ENCODE results near the gene CHAF1B. TPM values are rescaled to one million over a fixed set of nuclear protein-coding genes. Genes with fewer than 3 reads are reported as not detected.
A peak's percentile ranks its signal among the peaks of the same experiment; 100 is the strongest.

The CHAF1B gene
- total RNA-seq, 8 experiments from 2014 or later = 0.56 to 14.6 (median 2.2) TPM

GRCh38 chr21:36420571-36421339, 35.6 kb downstream of the CHAF1B start:
- no peaks in the 10 kb centered on the region for H3K4me1 ChIP-seq (replicated peaks in 1 of 2)
- WGBS, 10 experiments = 60 to 100% (median 89%) methylated on average over 1 to 7 of the region's 18 CpGs; no CpG with 5 or more reads in 1 of the 10 experiments
- no peak overlapping the region for H3K27ac ChIP-seq
- in situ Hi-C loops (cut with MboI; ENCODE audit: low pct_unique_long_range_greater_than_20kb in 2 of 9, low sequenced_read_pairs in 9 of 9, unreplicated experiment in 9 of 9) = loop anchor here in 1 of 9 experiments (25.0 kb wide), 1 partner anchor 167 kb away; no protein-coding TSS in a partner anchor
- ATAC-seq (replicated peaks in 6 of 8) = no peak
- H3K4me3 ChIP-seq = no peak overlapping the region

GRCh38 chr21:36422279-36423098, 37.3 kb downstream of the CHAF1B start:
- ATAC-seq (replicated peaks in 6 of 8) = peak in 3 of 8 experiments; percentile 20 to 42 (median 36)
- in situ Hi-C loops (cut with MboI; ENCODE audit: low pct_unique_long_range_greater_than_20kb in 2 of 9, low sequenced_read_pairs in 9 of 9, unreplicated experiment in 9 of 9) = loop anchor here in 1 of 9 experiments (25.0 kb wide), 1 partner anchor 165 kb away; no protein-coding TSS in a partner anchor
- Histone ChIP-seq H3K4me1 (replicated peaks in 1 of 2) (no peaks in the 10 kb centered on the region), H3K4me3 (no peak overlapping the region), H3K27ac (no peak overlapping the region)
- 40 to 100% (median 67%) methylated on average over 1 to 12 of the region's 28 CpGs; no CpG with 5 or more reads in 4 of the 10 experiments for WGBS, 10 experiments

GRCh38 chr21:36423771-36424433, 38.7 kb downstream of the CHAF1B start:
- 40 to 98% (median 95%) methylated on average over 1 to 10 of the region's 12 CpGs; no CpG with 5 or more reads in 3 of the 10 experiments for WGBS, 10 experiments
- no peak for ATAC-seq (replicated peaks in 6 of 8)
- H3K4me1 ChIP-seq (replicated peaks in 1 of 2) = no peaks in the 10 kb centered on the region
- H3K27ac ChIP-seq = no peak overlapping the region
- in situ Hi-C loops (cut with MboI; ENCODE audit: low pct_unique_long_range_greater_than_20kb in 2 of 9, low sequenced_read_pairs in 9 of 9, unreplicated experiment in 9 of 9) = loop anchor here in 1 of 9 experiments (25.0 kb wide), 1 partner anchor 163 kb away; no protein-coding TSS in a partner anchor
- H3K4me3 ChIP-seq = no peak overlapping the region

- in situ Hi-C loops (cut with MboI; ENCODE audit: low pct_unique_long_range_greater_than_20kb in 2 of 9, low sequenced_read_pairs in 9 of 9, unreplicated experiment in 9 of 9) = loop anchor here in 1 of 9 experiments (25.0 kb wide), 1 partner anchor 163 kb away; no protein-coding TSS in a partner anchor
- H3K27ac ChIP-seq = no peak overlapping the region
- no peak for ATAC-seq (replicated peaks in 6 of 8)
- H3K4me1 ChIP-seq (replicated peaks in 1 of 2) = peaks cover 0 to under 1% of the 10 kb centered on the region in 2 donors
- no peak overlapping the region for H3K4me3 ChIP-seq
- 71 to 100% (median 90%) methylated on average over 1 to 4 of the region's 8 CpGs; no CpG with 5 or more reads in 5 of the 10 experiments for WGBS, 10 experiments
Observed at GRCh38 chr21:36424592-36424991, 39.4 kb downstream of the CHAF1B start.

GRCh38 chr21:36425286-36425685, 40.1 kb downstream of the CHAF1B start:
- Histone ChIP-seq H3K4me1 (replicated peaks in 1 of 2) (peaks cover 0 to 8% of the 10 kb centered on the region in 2 donors), H3K4me3 (no peak overlapping the region), H3K27ac (no peak overlapping the region)
- 25 to 83% (median 65%) methylated on average over 1 to 7 of the region's 9 CpGs; no CpG with 5 or more reads in 2 of the 10 experiments for WGBS, 10 experiments
- ATAC-seq (replicated peaks in 6 of 8) = peak in 1 of 8 experiments; percentile 18
- in situ Hi-C loops (cut with MboI; ENCODE audit: low pct_unique_long_range_greater_than_20kb in 2 of 9, low sequenced_read_pairs in 9 of 9, unreplicated experiment in 9 of 9) = no loop called here

- in situ Hi-C loops (cut with MboI; ENCODE audit: low pct_unique_long_range_greater_than_20kb in 2 of 9, low sequenced_read_pairs in 9 of 9, unreplicated experiment in 9 of 9) = no loop called here
- peaks cover 0 to 11% of the 10 kb centered on the region in 2 donors for H3K4me1 ChIP-seq (replicated peaks in 1 of 2)
- no peak overlapping the region for H3K27ac ChIP-seq
- WGBS, 10 experiments = 75 to 100% (median 100%) methylated on average over 1 to 2 of the region's 4 CpGs; no CpG with 5 or more reads in 3 of the 10 experiments
- no peak overlapping the region for H3K4me3 ChIP-seq
- ATAC-seq (replicated peaks in 6 of 8) = no peak
Observed at GRCh38 chr21:36427502-36427901, 42.3 kb downstream of the CHAF1B start.

GRCh38 chr21:36428761-36429432, 43.7 kb downstream of the CHAF1B start:
- no peak for ATAC-seq (replicated peaks in 6 of 8)
- H3K4me1 ChIP-seq (replicated peaks in 1 of 2) = peaks cover 0 to 11% of the 10 kb centered on the region in 2 donors
- H3K27ac ChIP-seq = peak overlapping the region in 1 of 2 donors; percentile 77
- in situ Hi-C loops (cut with MboI; ENCODE audit: low pct_unique_long_range_greater_than_20kb in 2 of 9, low sequenced_read_pairs in 9 of 9, unreplicated experiment in 9 of 9) = no loop called here
- no peak overlapping the region for H3K4me3 ChIP-seq
- WGBS, 10 experiments = 73 to 100% (median 81%) methylated on average over 1 to 6 of the region's 12 CpGs; no CpG with 5 or more reads in 2 of the 10 experiments

GRCh38 chr21:36429947-36430546, 44.9 kb downstream of the CHAF1B start:
- Histone ChIP-seq H3K27ac (peak overlapping the region in 1 of 2 donors; percentile 77), H3K4me1 (replicated peaks in 1 of 2) (peaks cover 0 to 11% of the 10 kb centered on the region in 2 donors)
- 6 to 100% (median 49%) methylated on average over 2 to 13 of the region's 22 CpGs; no CpG with 5 or more reads in 5 of the 10 experiments for WGBS, 10 experiments

GRCh38 chr21:36430841-36431240, 45.6 kb downstream of the CHAF1B start:
- WGBS, 10 experiments = 20 to 100% (median 96%) methylated on average over 1 to 2 of the region's 4 CpGs; no CpG with 5 or more reads in 2 of the 10 experiments
- no peak for ATAC-seq (replicated peaks in 6 of 8)
- H3K27ac ChIP-seq = peak overlapping the region in 1 of 2 donors; percentile 77

More at GRCh38 chr21:36429947-36430546, 44.9 kb downstream of the CHAF1B start:
- H3K4me3 ChIP-seq = no peak overlapping the region
- in situ Hi-C loops (cut with MboI; ENCODE audit: low pct_unique_long_range_greater_than_20kb in 2 of 9, low sequenced_read_pairs in 9 of 9, unreplicated experiment in 9 of 9) = no loop called here
- ATAC-seq (replicated peaks in 6 of 8) = peak; percentile 95 to 98 (median 97)

GRCh38 chr21:36431252-36431651, 46.1 kb downstream of the CHAF1B start:
- Histone ChIP-seq H3K4me1 (replicated peaks in 1 of 2) (peaks cover 0 to 11% of the 10 kb centered on the region in 2 donors), H3K4me3 (no peak overlapping the region), H3K27ac (no peak overlapping the region)
- ATAC-seq (replicated peaks in 6 of 8) = no peak
- 96 to 100% (median 100%) methylated on average over 1 to 4 of the region's 4 CpGs; no CpG with 5 or more reads in 3 of the 10 experiments for WGBS, 10 experiments
- in situ Hi-C loops (cut with MboI; ENCODE audit: low pct_unique_long_range_greater_than_20kb in 2 of 9, low sequenced_read_pairs in 9 of 9, unreplicated experiment in 9 of 9) = no loop called here

More at GRCh38 chr21:36430841-36431240, 45.6 kb downstream of the CHAF1B start:
- in situ Hi-C loops (cut with MboI; ENCODE audit: low pct_unique_long_range_greater_than_20kb in 2 of 9, low sequenced_read_pairs in 9 of 9, unreplicated experiment in 9 of 9) = no loop called here
- Histone ChIP-seq H3K4me3 (no peak overlapping the region), H3K4me1 (replicated peaks in 1 of 2) (peaks cover 0 to 11% of the 10 kb centered on the region in 2 donors)

- 17 to 100% (median 79%) methylated on average over 1 to 6 of the region's 7 CpGs; no CpG with 5 or more reads in 1 of the 10 experiments for WGBS, 10 experiments
- no peak for ATAC-seq (replicated peaks in 6 of 8)
- peaks cover 0 to 11% of the 10 kb centered on the region in 2 donors for H3K4me1 ChIP-seq (replicated peaks in 1 of 2)
- in situ Hi-C loops (cut with MboI; ENCODE audit: low pct_unique_long_range_greater_than_20kb in 2 of 9, low sequenced_read_pairs in 9 of 9, unreplicated experiment in 9 of 9) = no loop called here
- H3K4me3 ChIP-seq = no peak overlapping the region
- no peak overlapping the region for H3K27ac ChIP-seq
Observed at GRCh38 chr21:36433059-36433709, 48.0 kb downstream of the CHAF1B start.

Data from motor neuron (in vitro differentiated cells).